NB4 (cell line): Measurements from ENCODE around the gene PIK3C2B.

Experiments
- MAX ChIP-seq: IDR thresholded peaks from 2 replicates; pipeline ENCODE4 v1.6.1; 2011; ENCODE audit warnings: low read depth, low read length
- MYC ChIP-seq: IDR thresholded peaks from 2 replicates; pipeline ENCODE4 v1.6.1; 2011; ENCODE audit warnings: low read depth, low read length
- POLR2A ChIP-seq: IDR thresholded peaks from 2 replicates; pipeline ENCODE4 v1.6.1; 2011; ENCODE audit warnings: mild to moderate bottlenecking; ENCODE audit not compliant: insufficient read length; ENCODE audit errors: extremely low read depth
- TF ChIP-seq, protein P1 (sequence below): IDR thresholded peaks from one replicate; pipeline ENCODE4 v1.5.1; 2012; ENCODE audit warnings: low read depth, low read length

- TF ChIP-seq, protein P1, sequence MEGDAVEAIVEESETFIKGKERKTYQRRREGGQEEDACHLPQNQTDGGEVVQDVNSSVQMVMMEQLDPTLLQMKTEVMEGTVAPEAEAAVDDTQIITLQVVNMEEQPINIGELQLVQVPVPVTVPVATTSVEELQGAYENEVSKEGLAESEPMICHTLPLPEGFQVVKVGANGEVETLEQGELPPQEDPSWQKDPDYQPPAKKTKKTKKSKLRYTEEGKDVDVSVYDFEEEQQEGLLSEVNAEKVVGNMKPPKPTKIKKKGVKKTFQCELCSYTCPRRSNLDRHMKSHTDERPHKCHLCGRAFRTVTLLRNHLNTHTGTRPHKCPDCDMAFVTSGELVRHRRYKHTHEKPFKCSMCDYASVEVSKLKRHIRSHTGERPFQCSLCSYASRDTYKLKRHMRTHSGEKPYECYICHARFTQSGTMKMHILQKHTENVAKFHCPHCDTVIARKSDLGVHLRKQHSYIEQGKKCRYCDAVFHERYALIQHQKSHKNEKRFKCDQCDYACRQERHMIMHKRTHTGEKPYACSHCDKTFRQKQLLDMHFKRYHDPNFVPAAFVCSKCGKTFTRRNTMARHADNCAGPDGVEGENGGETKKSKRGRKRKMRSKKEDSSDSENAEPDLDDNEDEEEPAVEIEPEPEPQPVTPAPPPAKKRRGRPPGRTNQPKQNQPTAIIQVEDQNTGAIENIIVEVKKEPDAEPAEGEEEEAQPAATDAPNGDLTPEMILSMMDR: no peak
- TF ChIP-seq POLR2A (no peak), MAX (no peak), MYC (no peak)
Observed at GRCh38 chr1:204478921-204479320, 15.7 kb downstream of the PIK3C2B start.
